Suprapubic skin (tissue), 4 donors: ENCODE measurements around the gene DYNLT1. TPM values are rescaled to one million over a fixed set of nuclear protein-coding genes. Genes with fewer than 3 reads are reported as not detected.

Experiments used
- DNase-seq, 2 donors: peaks; one replicate each; pipeline ENCODE4 v3.0.0-alpha.2; 2019; ENCODE audit warnings: low spot score in 2 of 2
- H3K27ac ChIP-seq: fragments of 200-600 bp; sonication (generic); one replicate; pipeline ENCODE4 v1.5.1; 2019
- H3K27me3 ChIP-seq: fragments of 200-600 bp; sonication (generic); one replicate; pipeline ENCODE4 v1.5.1; 2019
- H3K36me3 ChIP-seq: fragments of 200-600 bp; sonication (generic); one replicate; pipeline ENCODE4 v1.5.1; 2019
- H3K4me1 ChIP-seq: fragments of 200-600 bp; sonication (generic); one replicate; pipeline ENCODE4 v1.5.1; 2019
- H3K4me3 ChIP-seq: fragments of 200-600 bp; sonication (generic); one replicate; pipeline ENCODE4 v1.5.1; 2019; ENCODE audit warnings: mild to moderate bottlenecking
- H3K9me3 ChIP-seq: fragments of 200-600 bp; sonication (generic); one replicate; pipeline ENCODE4 v1.5.1; 2019
- EP300 ChIP-seq: sonication (generic); formaldehyde crosslinking; IDR thresholded peaks from one replicate; pipeline ENCODE4 v1.6.1; 2017; ENCODE audit warnings: antibody characterized with exemption
- POLR2A ChIP-seq, 2 donors: fragments of 450-650 bp; IDR thresholded peaks; one replicate each; pipeline ENCODE4 v1.6.1; 2017; ENCODE audit warnings: antibody characterized with exemption in 2 of 2, mild to moderate bottlenecking in 2 of 2, moderate library complexity in 2 of 2
- POLR2AphosphoS5 ChIP-seq, 3 donors: sonication (generic); formaldehyde crosslinking; IDR thresholded peaks; one replicate each; pipeline ENCODE4 v1.6.1; 2017; ENCODE audit warnings: antibody characterized with exemption in 3 of 3
- WGBS: methylation state at CpG from one replicate; pipeline ENCODE4 v1.1.5; 2018; 5-methylcytosine and 5-hydroxymethylcytosine counted together
- total RNA-seq, 4 donors: library from RNA; depleted of rRNA; stranded (reverse); fragments of >200 nt; gene quantifications; one replicate each; pipeline ENCODE4 v1.1.0, GENCODE V29; 2016
- TF ChIP-seq, protein P1 (sequence below), 2 donors: fragments of 200-600 bp in 1 of 2; fragments of 450-650 bp in 1 of 2; sonication (generic) in 1 of 2; IDR thresholded peaks; one replicate each; pipeline ENCODE4 v1.5.1; 2016 to 2019; ENCODE audit warnings: antibody characterized with exemption in 2 of 2, mild to moderate bottlenecking in 1 of 2, moderate library complexity in 1 of 2

DYNLT1 gene
- total RNA-seq, 4 donors from 2014 or later: 27.5 to 63.8 (median 49.4) TPM

DNA sequence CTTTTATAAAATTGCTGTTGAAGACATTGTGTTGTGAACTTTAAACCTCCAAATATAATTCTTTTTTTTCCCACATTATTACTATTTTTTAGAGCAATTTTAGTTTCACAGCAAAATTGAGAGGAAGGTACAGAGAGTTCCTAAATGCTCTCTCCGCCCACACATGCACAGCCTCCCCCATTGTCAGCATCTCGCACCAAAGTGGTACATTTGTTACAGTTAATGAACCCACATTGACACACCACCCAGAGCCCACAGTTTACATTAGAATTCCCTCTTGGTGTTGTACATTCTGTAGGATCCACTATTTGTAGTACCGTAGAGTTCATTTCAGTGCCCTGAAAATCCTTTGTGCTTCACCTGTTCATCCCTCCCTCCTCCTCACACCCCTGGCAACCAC lies 50.9 kb downstream of the DYNLT1 start:
- no peak overlapping the region for H3K27ac ChIP-seq
- no peaks in the 10 kb centered on the region for H3K27me3 ChIP-seq
- no peak overlapping the region for H3K4me3 ChIP-seq
- no peak for DNase-seq
- peaks cover 90% of the 10 kb centered on the region for H3K36me3 ChIP-seq
- no peaks in the 10 kb centered on the region for H3K4me1 ChIP-seq
- TF ChIP-seq, protein P1, sequence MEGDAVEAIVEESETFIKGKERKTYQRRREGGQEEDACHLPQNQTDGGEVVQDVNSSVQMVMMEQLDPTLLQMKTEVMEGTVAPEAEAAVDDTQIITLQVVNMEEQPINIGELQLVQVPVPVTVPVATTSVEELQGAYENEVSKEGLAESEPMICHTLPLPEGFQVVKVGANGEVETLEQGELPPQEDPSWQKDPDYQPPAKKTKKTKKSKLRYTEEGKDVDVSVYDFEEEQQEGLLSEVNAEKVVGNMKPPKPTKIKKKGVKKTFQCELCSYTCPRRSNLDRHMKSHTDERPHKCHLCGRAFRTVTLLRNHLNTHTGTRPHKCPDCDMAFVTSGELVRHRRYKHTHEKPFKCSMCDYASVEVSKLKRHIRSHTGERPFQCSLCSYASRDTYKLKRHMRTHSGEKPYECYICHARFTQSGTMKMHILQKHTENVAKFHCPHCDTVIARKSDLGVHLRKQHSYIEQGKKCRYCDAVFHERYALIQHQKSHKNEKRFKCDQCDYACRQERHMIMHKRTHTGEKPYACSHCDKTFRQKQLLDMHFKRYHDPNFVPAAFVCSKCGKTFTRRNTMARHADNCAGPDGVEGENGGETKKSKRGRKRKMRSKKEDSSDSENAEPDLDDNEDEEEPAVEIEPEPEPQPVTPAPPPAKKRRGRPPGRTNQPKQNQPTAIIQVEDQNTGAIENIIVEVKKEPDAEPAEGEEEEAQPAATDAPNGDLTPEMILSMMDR (IDR thresholded peaks at IDR 0.05): no peak
- no peak for TF ChIP-seq POLR2A (IDR thresholded peaks at IDR 0.05)
- TF ChIP-seq EP300: no peak
- TF ChIP-seq POLR2AphosphoS5 (IDR thresholded peaks at IDR 0.05): no peak
- H3K9me3 ChIP-seq: no peaks in the 10 kb centered on the region
- 93% methylated on average over 3 of the region's 3 CpGs for WGBS

DNA sequence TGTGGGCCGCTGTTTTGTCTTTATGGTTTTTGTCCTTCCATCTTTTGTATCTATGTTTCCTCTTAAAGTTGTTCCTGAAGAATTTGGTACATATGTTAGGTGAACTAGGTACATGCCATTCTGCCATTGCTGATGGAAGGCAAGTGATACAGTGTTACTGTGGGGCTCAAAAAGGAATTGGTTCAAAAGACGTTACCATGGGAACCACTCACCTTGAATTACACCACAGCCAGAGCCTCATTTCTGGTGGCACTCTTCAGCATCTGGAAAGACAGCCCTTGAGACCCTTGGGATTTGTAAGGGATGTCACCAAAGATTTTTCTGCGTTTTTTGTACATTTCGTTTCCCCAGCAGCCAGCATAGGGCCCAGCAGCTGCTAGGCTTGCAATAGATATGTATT lies 52.7 kb downstream of the DYNLT1 start:
- TF ChIP-seq EP300: no peak
- TF ChIP-seq, protein P1 (IDR thresholded peaks at IDR 0.05): no peak
- no peak for TF ChIP-seq POLR2A (IDR thresholded peaks at IDR 0.05)
- no peak for TF ChIP-seq POLR2AphosphoS5 (IDR thresholded peaks at IDR 0.05)
- Histone ChIP-seq H3K4me3 (no peak overlapping the region), H3K27ac (no peak overlapping the region), H3K4me1 (no peaks in the 10 kb centered on the region), H3K9me3 (no peaks in the 10 kb centered on the region), H3K27me3 (no peaks in the 10 kb centered on the region), H3K36me3 (peaks cover 90% of the 10 kb centered on the region)
- no peak for DNase-seq
- WGBS: 90% methylated on average over 4 of the region's 4 CpGs

DNA sequence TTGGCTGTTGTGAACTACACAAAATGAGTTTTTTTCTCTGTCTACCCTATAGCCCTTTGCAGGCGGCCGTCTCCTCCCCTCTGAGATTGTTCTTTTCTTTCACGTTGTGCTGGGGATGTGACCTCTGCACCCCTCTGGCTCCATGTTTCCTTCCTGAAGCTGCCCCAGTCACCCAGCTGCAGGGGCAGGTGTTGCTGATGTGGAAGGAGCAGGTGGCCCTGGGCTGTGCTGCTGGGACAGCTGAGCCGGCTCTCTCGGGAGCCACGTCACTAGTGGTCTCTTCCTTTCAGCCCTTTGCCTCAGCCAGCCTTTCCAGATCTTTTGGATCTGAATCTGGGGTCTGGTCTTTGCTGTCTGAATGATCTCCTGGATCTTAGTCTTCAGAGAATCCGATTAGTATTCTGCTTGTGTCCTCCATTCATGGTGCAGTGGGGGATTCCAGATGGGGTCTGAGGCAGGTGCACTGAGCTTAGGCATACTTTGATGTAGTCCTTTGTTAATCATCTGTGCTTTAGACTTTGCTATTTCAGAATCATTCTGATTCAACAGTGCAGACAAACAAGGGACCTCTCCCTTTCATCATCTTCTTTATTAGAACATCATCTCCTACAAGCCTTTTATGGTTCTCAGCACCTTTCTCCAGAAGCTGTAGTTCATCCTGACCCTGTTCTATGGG lies 53.3 kb downstream of the DYNLT1 start:
- Histone ChIP-seq H3K27ac (no peak overlapping the region), H3K4me3 (no peak overlapping the region), H3K9me3 (no peaks in the 10 kb centered on the region), H3K27me3 (no peaks in the 10 kb centered on the region), H3K36me3 (peaks cover 90% of the 10 kb centered on the region), H3K4me1 (no peaks in the 10 kb centered on the region)
- 84% methylated on average over 7 of the region's 7 CpGs for WGBS
- TF ChIP-seq EP300 (no peak), POLR2A (IDR thresholded peaks at IDR 0.05) (no peak), POLR2AphosphoS5 (IDR thresholded peaks at IDR 0.05) (no peak)
- TF ChIP-seq, protein P1 (IDR thresholded peaks at IDR 0.05): no peak
- DNase-seq: no peak

DNA sequence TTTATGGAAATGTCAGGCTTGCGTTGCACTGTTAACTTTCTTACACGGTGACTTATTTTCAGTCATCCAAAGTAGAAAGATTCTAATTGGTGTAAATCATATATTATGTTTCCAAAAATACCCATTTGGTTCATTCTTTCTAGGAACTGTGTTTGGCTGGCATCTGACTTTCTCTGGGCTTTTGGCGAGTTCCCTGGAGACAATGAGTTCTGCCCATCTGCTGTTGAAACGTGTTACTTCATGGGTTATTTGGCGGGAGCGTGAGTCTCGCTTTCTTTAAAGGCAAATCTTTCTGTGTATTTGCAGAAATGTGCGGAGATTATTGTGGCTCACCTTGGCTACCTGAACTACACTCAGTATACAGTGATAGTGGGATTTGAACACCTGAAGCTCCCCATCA lies 55.2 kb downstream of the DYNLT1 start:
- Histone ChIP-seq H3K4me1 (no peaks in the 10 kb centered on the region), H3K4me3 (no peak overlapping the region), H3K36me3 (peaks cover 93% of the 10 kb centered on the region), H3K9me3 (no peaks in the 10 kb centered on the region), H3K27me3 (no peaks in the 10 kb centered on the region), H3K27ac (no peak overlapping the region)
- 84% methylated on average over 8 of the region's 8 CpGs for WGBS
- TF ChIP-seq, protein P1 (IDR thresholded peaks at IDR 0.05): no peak
- no peak for TF ChIP-seq POLR2AphosphoS5 (IDR thresholded peaks at IDR 0.05)
- no peak for TF ChIP-seq POLR2A (IDR thresholded peaks at IDR 0.05)
- no peak for TF ChIP-seq EP300
- no peak for DNase-seq

DNA sequence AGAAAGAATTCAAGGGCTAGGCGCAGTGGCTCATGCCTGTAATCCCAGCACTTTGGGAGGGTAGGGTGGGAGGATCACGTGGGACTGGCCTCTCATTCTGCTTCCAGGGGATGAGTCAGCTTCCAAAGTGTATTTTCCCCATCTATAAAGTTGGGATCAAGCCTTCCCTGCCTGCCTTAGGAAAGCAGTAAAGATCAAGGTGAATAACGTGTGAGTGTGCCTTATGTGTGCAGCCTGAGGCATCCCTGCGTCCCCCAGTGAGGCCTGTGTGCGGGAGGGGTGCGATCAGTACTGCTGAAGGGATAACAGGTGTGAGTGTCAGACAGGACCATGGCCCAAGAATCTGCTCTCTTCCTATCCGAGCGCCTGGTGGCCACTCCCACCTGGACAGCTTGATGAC lies 57.9 kb downstream of the DYNLT1 start:
- no peaks in the 10 kb centered on the region for H3K4me1 ChIP-seq
- no peak for DNase-seq
- no peaks in the 10 kb centered on the region for H3K9me3 ChIP-seq
- no peak for TF ChIP-seq EP300
- TF ChIP-seq, protein P1 (IDR thresholded peaks at IDR 0.05): no peak
- no peak for TF ChIP-seq POLR2A (IDR thresholded peaks at IDR 0.05)
- TF ChIP-seq POLR2AphosphoS5 (IDR thresholded peaks at IDR 0.05): no peak
- peaks cover 85% of the 10 kb centered on the region for H3K36me3 ChIP-seq
- 93% methylated on average over 6 of the region's 8 CpGs for WGBS
- H3K27me3 ChIP-seq: no peaks in the 10 kb centered on the region
- no peak overlapping the region for H3K27ac ChIP-seq
- no peak overlapping the region for H3K4me3 ChIP-seq

Other genes starting within 250 kb of the DYNLT1 start
- 10 to 100 TPM; 17.5 to 24.7 (median 21.7) TPM for gene TMEM181, start 84.7 kb downstream of the DYNLT1 start, total RNA-seq
- 1 to 10 TPM; 2.8 to 5.1 (median 3.4) TPM for gene SYTL3, start 5.3 kb upstream of the DYNLT1 start, total RNA-seq
- gene EZR, start 174.6 kb upstream of the DYNLT1 start, total RNA-seq: 100 to 1,000 TPM; 154 to 394 (median 238) TPM